Measurements from ENCODE around the gene PLA2G3.
"Not testable (repeated sequence)": the region's sequence is repeated elsewhere in the genome, so short reads cannot be mapped to it uniquely, and the experiment has no call there.

The PLA2G3 gene

DNA sequence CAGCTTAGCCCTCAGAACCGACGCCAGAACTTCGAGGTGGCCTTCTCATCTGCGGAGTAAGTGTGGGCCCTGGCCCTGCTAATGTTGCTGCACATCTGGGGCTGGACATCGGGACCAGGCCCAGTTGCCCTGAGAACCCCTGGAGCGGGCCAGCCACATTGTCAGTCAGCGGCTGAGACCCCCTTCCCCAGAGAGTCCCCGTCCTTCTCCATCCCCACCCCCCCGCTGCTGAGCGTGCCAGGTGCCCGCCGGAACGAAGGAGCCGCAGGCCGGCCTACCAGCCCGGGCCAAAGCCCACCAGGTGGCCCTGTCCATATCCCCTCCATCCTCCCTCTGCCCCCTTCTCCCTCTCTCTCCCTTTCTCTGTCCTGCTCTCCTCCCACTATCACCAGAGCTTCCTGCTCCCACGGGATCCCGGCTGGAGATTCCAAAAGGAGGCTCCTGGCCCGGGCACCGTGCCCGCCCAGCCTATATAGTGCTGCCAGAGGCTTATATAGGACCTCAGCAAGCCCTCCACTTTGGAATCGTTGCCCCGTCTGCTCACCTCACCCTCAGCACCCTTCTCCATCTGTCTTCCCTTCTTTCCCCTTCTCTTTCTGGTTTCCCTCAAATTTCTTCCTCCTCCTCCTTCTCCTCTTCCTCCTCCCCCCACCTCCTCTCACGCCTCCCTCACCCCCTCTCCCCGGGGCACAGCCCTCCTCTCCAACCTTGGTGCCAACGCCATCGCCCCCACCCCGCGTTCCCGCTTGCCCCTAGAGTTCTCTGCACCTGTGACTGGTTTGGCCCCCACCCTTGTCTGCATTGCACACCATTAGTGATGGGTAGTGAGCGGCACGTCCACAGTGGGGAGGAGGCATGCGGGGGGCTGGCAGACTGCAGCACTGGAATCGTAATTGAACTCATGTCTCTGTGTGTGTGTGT, 40.2 kb downstream of the PLA2G3 start:
- DNase-seq, result no peak

DNA sequence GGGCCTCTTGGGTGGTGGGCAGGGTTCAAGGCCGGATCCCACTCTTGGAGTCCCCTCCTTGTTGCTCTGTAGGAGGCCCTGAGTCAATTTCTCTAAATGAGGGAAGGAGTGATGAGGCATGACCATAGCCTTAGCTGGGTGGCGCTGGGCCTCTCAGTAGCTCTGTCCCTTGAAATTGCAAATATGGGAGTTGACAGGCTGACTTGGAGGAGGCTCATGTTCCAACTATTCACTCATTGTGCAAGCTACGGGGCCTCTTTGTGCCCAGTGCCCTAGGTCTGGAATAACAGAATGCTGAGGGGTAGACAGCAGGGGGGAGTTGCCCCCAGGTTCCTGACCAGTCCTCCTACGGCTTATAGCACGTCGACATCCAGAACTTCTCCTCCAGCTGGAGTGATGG, 40.9 kb downstream of the PLA2G3 start:
- DNase-seq, result no peak

DNA sequence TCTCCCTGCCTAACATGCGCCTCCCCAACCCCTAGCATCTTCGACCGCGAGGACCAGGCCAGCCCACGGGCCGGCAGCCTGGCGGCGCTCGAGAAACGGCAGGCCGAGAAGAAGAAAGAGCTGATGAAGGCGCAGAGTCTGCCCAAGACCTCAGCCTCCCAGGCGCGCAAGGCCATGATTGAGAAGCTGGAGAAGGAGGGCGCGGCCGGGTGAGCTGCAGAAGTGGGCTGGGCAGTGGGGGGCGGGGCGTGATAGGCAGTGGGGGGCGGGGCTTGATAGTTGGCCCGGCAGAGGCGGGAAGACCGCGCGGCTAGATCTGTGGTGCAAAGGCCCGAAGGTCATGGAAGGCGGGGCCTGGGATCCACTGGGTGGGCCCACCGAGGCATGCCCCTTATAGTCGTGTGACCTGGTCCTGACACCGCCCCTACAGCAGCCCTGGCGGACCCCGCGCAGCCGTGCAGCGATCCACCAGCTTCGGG, 41.6 kb downstream of the PLA2G3 start:
- DNase-seq, result no peak

DNA sequence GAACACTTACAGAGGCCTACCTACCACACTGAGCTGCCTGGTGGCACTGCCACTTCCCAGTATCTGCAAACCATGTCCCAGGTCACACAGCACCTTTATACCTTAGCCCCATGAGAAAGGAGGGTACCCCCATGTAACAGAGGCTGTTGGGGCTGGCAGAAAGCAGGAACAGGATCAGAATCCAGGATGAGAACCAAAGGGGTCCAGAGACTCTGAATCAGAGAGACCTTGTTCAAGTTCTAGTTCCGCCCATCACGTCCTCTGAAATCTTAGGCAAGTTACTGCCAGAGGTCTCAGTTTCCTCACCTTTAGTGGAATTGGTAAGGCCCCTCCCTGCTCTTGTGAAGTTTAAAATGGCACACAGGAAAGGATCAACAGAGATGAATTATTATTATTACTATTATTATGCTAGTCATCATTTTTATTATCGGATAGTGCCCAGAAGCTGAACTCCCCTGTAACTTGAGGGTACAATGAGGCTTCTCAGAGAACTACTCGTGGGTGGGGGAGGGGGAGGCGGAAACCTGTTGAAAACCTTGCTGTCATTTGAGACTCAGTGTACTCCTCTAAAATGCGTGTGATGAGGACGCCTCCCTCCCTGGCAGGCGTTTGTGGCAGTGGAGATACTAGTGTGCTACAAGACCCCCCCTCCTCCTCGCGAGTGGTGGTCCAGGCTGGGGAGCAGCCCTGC, 42.2 kb downstream of the PLA2G3 start:
- no peak for DNase-seq

DNA sequence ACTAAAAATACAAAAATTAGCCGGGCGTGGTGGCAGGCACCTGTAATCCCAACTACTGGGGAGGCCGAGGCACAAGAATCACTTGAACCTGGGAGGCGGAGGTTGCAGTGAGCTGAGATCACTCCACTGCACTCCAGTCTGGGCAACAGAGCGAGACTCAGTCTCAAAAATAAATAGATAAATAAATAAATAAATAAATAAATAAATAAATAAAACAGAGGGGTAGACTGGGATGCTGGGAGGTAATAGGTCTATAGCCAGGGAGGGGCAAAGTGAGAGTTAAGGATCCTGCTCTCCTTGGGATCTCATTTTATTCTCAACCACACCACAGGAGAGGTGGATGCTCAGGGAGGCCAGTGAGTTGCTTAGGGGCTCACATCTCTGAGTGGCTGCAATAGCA, 42.8 kb downstream of the PLA2G3 start:
- DNase-seq, result not testable (repeated sequence)

DNA sequence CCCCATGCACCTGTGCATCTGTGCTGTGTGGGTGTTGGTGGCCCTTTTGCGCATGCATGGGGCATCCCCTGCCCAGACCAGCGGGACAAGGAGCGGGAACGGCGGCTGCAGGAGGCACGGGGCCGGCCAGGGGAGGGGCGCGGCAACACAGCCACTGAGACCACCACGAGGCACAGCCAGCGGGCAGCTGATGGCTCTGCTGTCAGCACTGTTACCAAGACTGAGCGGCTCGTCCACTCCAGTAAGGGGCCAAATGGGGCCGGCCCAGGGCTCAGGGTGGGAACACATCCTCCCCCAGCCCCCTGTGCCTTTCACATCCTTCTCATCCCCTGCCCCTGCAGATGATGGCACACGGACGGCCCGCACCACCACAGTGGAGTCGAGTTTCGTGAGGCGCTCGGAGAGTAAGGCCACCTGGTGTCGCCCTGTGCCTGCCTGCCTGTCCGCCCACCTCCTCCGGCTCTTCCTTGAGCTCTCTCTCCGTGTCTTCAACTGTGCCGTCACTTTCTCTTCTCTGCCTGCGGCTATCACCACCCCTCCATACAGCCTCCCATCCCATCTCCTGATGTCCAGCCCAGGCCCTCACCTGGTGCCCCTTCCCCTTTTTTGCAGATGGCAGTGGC, 43.5 kb downstream of the PLA2G3 start:
- DNase-seq, result no peak

DNA sequence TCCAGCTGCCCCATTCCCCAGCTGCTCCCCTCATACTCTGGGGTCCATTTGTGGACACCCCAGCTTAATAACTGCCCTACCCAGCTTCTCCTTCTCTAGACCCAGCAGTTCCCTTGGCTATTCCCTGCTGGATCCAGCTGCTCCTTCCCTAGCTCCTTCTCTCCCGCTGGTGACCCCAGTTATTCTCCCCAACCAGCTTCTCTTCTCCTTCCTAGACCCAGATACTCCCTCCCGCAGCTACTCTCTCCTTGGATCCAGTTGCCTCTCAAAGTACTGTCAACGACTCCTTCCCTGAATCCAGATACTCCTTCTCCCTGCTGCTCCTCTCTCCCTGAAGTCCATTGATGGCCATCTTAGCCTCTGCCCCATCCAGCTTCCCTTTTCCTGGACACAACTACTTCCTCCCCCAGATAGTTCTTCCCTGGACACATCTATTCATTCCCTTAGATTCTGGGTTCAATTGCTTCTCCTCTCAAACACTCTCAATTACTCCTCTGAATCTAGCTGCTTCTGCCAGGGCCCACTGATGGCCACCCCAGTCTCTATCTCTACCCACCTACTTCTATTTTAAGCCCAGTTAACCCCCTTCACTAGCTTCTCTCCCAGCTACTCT, 44.6 kb downstream of the PLA2G3 start:
- no peak for DNase-seq

DNA sequence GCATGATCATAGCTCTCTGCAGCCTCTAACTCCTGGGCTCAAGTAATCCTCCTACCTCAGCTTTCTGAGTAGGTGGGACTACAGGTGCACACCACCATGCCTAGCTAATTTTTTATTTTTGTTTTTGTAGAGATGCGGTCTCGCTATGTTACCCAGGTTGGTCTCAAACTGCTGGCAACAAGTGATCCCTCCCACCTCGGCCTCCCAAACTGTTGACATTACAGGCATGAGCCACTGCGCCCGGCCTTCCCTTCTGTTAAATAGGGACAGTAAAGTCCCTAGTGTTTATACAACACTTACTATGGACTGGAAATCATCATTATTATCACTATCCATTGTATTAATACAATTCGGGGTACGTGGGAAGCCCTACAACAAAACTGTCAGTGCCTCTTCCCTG, 45.6 kb downstream of the PLA2G3 start:
- DNase-seq, result no peak

DNA sequence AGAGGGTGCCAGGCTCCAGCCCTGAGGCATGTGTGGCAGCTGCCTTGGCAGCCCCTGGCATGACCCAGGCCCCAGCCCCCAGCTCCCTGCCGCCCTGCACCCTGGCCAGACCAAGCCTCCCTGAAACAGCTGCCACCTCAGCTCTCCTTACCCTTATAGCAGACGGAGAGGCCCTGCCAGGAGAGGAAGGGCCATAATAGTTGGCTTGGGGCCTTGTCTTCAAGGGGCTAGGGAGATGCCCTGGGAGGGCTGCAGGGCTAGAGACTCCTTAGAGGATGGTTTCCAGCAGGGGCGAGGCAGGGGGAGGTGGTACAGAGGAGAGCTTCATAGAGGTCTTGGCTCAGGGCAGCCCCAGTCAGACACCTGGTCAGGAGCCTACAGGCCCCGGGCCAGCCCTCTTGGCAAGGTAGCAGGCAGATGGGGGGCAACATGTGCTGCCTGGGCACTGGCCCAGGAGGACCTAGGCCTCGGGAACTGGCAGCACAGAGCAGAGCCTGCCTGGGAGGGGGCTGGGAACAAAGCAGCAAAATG, 46.2 kb downstream of the PLA2G3 start:
- DNase-seq, result no peak

DNA sequence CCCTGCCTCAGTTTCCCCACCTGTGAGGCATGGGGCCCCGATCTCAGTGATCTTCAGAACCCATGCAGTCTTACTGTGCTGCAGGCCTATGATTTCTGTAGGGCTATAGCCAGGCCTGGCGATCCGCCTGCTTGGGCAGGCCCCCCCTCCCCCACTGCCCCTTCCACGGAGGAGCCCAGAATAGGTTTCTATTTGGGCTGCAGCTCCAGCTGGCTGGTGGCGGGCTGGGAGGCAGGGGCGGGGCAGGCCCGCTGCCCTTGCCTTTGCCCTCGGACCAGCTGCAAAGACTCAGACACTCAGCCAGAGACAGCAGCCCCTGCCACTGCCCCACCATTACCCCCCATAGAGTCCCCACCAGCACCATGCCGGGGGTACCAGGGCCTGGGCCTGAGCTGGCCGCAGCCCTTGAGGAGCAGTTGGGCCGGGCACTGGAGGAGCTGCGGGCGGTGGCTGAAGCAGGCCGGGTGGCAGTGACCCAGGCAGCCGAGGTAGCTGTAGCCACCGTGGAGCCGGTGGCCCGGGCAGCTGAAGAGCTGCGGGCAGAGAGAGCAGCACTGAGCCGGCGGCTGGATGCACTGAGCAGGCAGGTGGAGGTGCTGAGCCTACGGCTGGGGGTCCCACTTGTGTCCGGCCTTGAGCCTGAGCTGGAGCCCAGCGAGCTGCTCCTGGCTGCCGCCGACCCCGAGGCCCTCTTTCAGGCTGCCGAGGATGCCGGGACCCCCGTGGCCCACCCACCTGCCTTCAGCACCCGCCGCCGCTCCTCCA, 47.0 kb downstream of the PLA2G3 start:
- DNase-seq, result no peak

DNA sequence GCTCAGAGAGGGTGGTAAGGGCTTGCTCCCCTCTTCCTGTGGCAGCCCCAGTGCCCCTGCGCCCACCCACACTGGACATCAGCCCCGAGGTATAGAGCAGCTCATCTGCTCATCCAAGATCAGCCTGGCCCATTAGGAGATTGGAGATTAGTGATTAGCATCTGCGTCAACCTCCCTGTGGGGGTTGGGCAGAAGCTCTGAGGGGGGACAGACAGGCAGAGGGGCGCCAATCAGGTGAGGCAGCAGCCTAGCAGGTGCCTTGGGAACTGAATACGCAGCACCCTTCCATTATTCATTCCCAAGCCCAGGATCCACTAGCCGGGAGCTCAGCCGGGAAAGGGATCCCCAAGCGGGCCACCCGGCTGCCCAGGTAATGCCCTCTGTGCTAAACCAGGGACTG, 48.1 kb downstream of the PLA2G3 start:
- DNase-seq, result no peak

DNA sequence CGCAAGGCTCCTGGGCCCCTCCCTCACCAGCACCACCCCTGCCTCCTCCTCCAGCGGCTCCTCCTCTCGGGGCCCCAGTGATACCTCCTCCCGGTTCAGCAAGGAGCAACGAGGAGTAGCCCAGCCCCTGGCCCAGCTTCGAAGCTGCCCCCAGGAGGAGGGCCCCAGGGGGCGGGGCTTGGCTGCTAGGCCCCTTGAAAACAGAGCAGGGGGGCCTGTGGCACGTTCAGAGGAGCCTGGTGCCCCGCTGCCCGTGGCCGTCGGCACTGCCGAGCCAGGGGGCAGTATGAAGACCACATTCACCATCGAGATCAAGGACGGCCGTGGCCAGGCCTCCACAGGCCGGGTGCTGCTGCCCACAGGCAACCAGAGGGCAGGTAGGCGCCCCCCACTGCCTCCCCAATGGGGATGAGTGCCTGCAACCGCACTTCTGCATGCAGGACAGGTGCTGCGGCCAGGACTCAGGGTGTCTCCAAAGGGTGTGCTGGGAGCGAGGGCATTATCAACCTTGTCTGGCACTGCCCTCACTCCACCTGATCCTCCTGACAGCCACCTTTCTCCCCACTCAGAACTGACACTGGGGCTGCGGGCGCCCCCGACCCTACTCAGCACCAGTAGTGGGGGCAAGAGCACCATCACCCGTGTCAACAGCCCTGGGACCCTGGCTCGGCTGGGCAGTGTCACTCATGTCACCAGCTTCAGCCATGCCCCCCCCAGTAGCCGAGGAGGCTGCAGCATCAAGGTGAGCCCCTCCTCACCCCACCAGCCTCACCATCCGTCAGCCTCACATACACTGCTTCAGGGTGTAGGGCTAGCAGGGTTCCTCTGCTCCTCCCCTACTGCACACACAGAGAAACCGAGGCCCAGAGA, 49.0 kb downstream of the PLA2G3 start:
- no peak for DNase-seq

DNA sequence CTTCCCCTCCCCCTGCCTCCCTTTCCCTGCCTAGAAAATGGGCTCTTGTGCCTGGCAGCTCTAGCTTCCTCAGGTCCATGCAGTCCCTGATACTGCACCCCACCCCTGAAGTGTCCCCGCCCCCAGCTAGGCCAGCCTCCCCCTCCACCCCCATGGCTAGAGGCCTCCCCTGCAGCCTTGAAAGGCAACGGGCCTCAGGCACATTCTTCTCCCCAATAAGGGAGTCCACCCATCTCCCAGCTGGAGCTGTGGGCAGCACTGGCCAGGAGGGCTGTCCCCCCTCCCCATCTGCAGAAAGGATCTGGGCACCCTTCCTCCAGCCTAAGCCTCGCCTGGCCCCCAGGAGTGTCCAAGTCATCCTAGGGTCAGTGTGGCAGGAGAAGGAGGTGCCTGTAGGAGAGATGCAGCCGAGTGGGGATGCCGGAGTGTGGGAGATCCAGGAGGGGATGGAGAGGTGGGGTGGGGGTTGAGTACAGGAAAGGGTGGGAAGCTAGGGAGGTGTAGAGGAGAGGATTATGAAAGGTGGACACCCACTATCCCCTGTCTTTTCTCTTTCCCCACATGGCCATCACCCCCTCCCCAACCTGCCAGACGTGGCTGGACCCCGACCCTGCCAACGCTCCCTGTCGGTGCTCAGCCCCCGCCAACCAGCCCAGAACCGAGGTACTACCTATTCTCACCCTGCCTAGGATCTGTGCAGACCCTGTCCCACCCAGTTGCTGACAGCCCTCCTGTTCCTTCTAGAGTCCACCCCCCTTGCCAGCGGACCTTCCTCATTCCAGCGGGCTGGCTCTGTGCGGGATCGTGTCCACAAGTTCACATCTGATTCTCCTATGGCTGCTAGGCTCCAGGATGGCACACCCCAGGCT, 49.9 kb downstream of the PLA2G3 start:
- no peak for DNase-seq

DNA sequence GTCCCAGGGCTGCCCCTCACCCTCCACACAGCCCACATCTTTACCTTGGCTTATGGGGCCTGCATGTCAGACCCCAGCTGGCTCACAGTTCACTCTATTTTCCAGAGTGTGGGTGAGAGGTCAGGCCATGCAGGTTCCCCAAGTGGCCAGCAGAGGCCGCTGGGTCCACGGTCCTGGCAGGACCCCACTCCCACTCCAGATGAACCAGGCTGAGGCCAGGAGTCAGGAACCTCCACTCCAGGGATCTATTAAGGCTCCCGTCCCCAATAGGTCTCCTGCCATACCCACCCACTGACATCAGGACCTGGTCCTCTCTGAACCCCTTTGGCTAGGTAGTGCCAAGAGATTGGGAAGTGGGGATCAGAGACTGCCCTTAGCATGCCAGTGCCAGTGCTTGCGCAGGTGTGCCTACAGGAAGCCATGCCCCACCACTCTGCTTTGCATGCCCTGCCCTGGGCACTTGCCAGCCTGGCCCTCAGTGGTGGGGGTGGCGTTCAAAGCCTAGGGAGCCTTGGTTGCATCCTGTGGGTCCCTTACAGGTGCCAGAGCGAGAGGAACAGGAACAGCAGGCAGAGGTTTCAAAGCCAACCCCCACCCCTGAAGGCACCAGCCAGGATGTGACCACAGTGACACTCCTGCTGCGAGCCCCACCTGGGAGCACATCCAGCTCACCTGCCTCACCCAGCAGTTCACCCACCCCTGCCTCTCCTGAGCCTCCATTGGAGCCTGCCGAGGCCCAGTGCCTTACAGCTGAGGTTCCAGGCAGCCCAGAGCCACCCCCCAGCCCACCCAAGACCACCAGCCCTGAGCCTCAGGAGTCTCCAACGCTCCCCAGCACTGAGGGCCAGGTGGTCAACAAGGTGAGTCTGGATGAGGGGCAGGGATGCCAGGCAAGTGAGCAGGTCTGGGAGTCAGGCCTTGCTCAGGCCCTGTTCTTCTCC, 50.9 kb downstream of the PLA2G3 start:
- peak; percentile 48 for DNase-seq

DNA sequence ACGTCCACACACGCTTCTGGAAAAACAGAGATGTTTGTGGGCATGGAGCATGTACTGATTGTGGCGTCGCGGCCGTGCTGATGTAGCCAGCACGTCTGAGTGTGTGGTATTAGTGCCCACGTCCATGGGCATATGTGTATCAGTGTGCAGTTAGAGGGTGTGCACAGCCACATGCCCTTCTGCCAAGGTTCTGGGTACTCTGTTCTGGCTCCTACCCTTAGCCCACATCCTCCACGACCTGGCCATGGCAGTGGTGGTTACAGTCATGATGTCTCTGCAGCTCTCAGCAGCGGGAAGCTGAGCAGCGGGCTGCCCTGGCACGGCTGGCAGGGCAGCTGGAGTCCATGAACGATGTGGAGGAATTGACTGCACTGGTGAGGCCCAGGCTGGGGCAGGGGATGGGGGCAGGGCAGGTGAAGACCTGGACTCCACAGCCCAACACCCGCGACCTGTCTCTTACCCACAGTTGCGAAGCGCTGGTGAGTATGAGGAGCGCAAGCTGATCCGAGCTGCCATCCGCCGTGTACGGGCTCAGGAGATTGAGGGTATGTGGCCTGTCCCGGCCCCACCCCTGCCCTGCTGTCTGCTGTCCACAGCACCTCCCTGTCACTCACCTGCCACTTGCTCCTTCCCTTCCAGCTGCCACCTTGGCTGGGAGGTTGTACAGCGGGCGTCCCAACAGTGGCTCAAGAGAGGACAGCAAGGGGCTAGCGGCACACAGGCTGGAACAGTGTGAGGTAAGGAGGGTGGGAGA, 51.9 kb downstream of the PLA2G3 start:
- DNase-seq, result no peak

DNA sequence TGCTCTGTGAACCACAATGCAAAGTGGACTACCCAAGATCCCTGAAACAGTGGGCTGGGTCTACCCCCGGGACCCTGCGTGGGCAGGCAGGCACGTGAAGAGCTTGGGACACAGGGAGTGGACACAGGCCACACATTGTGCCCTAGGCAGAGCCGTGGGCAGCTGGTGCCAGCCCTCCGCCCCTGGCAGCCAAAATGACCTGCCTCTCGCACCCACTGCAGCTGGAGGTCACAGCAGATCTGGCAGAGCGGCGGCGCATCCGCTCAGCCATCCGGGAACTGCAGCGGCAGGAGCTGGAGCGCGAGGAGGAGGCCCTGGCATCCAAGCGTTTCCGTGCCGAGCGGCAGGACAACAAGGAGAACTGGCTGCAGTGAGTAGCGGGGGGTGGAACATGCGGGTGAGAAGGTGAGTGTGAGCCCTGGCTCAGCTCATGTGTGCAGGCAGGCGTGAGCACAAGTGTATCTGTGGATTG, 52.5 kb downstream of the PLA2G3 start:
- no peak for DNase-seq

DNA sequence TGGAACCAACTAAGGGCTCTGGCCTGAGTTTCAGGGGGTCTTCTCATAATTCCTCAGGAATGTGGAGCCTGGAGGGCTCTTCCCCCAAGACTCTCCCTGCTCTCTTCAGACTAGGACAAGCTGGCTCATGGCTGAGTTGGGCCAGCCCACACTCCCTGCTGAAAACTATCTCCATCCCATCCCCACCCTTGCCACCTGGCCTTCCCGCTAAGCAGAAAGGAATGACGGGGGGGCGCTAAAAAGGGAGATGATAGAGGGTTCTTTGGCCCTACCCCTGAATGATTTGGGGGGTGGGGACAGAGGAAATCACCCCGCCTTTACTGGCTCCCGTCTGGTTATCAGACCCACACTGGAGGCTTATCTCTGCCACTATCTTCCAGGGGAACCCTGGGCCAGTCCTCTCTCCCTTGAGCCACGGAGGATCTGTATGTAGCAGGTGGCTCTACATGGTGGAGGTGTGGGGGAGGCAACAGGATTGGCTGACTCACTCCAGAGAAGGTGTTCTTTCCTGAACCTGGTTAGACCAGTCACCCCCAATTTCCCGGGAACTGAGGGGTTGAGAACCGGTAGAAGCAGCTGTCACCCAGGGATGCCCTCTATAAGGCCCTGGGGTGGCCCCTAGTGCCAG, 53.5 kb downstream of the PLA2G3 start:
- no peak for DNase-seq

DNA sequence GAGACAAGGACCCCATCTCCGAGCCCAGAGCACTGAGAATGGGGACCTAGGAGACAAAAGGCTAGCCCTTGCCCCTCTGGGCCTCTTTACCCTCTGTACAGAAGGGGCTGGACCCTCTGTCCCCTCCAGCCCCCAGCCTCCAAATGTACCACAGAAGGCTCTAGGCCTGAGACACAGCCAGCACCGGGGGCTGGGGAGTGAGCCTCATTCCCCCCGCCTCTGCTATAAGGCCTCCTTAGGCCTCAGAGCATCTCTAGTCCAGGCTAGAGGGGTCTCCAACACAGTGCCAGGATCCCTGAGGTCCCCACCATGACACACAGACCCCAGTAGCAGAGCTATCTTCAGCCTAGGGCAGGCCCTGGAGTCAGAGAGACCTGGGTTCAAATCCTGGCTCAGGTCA, 54.4 kb downstream of the PLA2G3 start:
- DNase-seq, result no peak

Data from activated T-cell treated with anti-CD3 and anti-CD28 coated beads, Interleukin-2, amount 50 U/mL, for 1 hour (primary cell).